ENCODE measurements around the gene MATR3. TPM values are rescaled to one million over a fixed set of nuclear protein-coding genes. Genes with fewer than 3 reads are reported as not detected.

MATR3 gene
- total RNA-seq, 1 experiment from 2014 or later, result 194 TPM

DNA sequence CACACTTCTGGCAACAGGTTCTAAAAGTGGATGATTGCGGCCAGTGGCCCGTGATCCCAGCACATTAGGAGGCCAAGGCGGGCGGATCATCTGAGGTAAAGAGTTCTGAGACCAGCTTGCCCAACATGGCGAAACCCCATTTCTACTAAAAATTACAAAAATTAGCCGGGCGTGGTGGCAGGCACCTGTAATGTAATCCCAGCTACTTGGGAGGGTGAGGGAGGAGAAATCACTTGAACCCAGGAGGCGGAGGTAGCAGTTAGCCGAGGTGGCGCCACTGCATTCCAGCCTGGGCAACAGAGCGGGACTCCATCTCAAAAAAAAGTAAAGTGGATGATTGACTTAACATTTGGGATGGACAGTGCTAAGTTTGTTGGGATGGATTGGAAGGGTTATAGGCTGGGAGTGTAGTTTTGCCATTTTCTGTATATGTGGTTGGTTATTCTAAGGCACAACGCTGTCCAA lies 3.4 kb downstream of the MATR3 start:
- no TSS peak for BruUV-seq (replicated peaks)
- no peak overlapping the region for H3K27ac ChIP-seq (ENCODE audit: low read length)
- no peak for DNase-seq (ENCODE audit: low read depth, low spot score)
- ATAC-seq, result no peak
- no peaks in the 10 kb centered on the region for H3K9me3 ChIP-seq (ENCODE audit: control insufficient read depth, insufficient read depth, low read depth, low read length)
- H3K4me3 ChIP-seq (ENCODE audit: low read depth in 2 of 2, low read length in 2 of 2), result peak overlapping the region in 1 of 2 experiments; percentile 90; a peak in 1 of 4 replicates
- H3K4me1 ChIP-seq (ENCODE audit: control insufficient read depth, insufficient read depth, low read length), result peaks cover 45% of the 10 kb centered on the region
- in situ Hi-C loops (cut with HindIII; ENCODE audit: low pct_unique_long_range_greater_than_20kb, low sequenced_read_pairs), result no loop called here
- H3K27me3 ChIP-seq (ENCODE audit: control insufficient read depth, insufficient read depth, low read length), result no peaks in the 10 kb centered on the region
- CTCF ChIA-PET, result no interaction called here
- POLR2A ChIA-PET, result interaction anchor here (0.7 to 1.1 kb wide), 2 partner anchors 33 to 452 kb away, joined by 3 read pairs; no protein-coding TSS in a partner anchor
- TF ChIP-seq, protein P1, sequence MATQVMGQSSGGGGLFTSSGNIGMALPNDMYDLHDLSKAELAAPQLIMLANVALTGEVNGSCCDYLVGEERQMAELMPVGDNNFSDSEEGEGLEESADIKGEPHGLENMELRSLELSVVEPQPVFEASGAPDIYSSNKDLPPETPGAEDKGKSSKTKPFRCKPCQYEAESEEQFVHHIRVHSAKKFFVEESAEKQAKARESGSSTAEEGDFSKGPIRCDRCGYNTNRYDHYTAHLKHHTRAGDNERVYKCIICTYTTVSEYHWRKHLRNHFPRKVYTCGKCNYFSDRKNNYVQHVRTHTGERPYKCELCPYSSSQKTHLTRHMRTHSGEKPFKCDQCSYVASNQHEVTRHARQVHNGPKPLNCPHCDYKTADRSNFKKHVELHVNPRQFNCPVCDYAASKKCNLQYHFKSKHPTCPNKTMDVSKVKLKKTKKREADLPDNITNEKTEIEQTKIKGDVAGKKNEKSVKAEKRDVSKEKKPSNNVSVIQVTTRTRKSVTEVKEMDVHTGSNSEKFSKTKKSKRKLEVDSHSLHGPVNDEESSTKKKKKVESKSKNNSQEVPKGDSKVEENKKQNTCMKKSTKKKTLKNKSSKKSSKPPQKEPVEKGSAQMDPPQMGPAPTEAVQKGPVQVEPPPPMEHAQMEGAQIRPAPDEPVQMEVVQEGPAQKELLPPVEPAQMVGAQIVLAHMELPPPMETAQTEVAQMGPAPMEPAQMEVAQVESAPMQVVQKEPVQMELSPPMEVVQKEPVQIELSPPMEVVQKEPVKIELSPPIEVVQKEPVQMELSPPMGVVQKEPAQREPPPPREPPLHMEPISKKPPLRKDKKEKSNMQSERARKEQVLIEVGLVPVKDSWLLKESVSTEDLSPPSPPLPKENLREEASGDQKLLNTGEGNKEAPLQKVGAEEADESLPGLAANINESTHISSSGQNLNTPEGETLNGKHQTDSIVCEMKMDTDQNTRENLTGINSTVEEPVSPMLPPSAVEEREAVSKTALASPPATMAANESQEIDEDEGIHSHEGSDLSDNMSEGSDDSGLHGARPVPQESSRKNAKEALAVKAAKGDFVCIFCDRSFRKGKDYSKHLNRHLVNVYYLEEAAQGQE (IDR thresholded peaks at IDR 0.05; ENCODE audit: insufficient read depth in 1 of 2, low read depth in 2 of 2, low read length in 1 of 2), result no peak
- TF ChIP-seq CTCF (IDR thresholded peaks at IDR 0.05) (no peak), POLR2AphosphoS5 (IDR thresholded peaks at IDR 0.05; ENCODE audit: low read depth, low read length) (no peak), TCF7L2 (IDR thresholded peaks at IDR 0.05; ENCODE audit: low read depth, low read length) (no peak), SIN3A (IDR thresholded peaks at IDR 0.05; ENCODE audit: borderline replicate concordance, insufficient read depth, low read depth, low read length) (no peak)
- H3K36me3 ChIP-seq (ENCODE audit: control insufficient read depth, insufficient read depth, low read length), result peaks cover 6% of the 10 kb centered on the region
- intact Hi-C loops (cut with micrococcal nuclease; ENCODE audit: unreplicated experiment), result no loop called here

DNA sequence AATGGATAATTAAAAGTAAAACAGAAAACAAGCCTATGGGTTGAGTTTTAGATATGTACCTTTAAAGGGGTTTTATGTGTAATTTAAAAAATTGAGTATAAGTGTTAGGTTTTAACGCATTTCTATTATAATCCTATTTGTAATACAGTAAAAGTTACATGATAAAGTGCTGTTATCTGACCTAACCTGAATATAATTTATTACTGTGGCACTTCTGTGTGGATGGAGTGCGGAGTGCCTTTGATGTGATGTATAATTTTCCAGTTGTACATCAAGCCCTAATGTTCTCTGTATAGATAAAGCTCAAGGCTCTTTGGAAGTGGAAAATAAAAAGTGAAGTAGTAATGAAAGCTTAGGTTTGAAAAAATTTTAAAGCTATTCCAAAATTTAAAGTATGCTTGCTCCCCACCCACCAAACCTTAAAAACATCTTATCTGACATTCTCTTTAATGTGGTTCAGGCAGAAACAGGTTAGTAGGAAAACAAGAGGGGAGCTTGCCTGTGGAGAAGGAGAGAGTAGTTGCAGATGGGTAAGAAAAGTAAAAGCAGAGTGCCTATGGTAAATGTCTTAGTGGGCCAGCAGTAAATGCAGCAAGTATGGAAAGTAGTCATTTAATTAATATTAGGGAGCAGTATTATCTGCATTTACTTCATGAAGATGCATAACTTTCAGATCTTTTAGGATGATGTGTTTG lies 4.0 kb downstream of the MATR3 start:
- ATAC-seq (no peak), DNase-seq (ENCODE audit: low read depth, low spot score) (no peak)
- H3K9me3 ChIP-seq (ENCODE audit: control insufficient read depth, insufficient read depth, low read depth, low read length), result no peaks in the 10 kb centered on the region
- in situ Hi-C loops (cut with HindIII; ENCODE audit: low pct_unique_long_range_greater_than_20kb, low sequenced_read_pairs) (no loop called here), intact Hi-C loops (cut with micrococcal nuclease; ENCODE audit: unreplicated experiment) (no loop called here)
- no peaks in the 10 kb centered on the region for H3K27me3 ChIP-seq (ENCODE audit: control insufficient read depth, insufficient read depth, low read length)
- peaks cover 45% of the 10 kb centered on the region for H3K4me1 ChIP-seq (ENCODE audit: control insufficient read depth, insufficient read depth, low read length)
- CTCF ChIA-PET, result no interaction called here
- BruUV-seq (replicated peaks), result TSS peak; percentile 2
- H3K36me3 ChIP-seq (ENCODE audit: control insufficient read depth, insufficient read depth, low read length), result peaks cover 6% of the 10 kb centered on the region
- POLR2A ChIA-PET, result interaction anchor here (0.7 kb wide), 1 partner anchor 452 kb away, joined by 3 read pairs; no protein-coding TSS in a partner anchor
- H3K27ac ChIP-seq (ENCODE audit: low read length), result no peak overlapping the region
- no peak overlapping the region for H3K4me3 ChIP-seq (ENCODE audit: low read depth in 2 of 2, low read length in 2 of 2)
- TF ChIP-seq POLR2AphosphoS5 (IDR thresholded peaks at IDR 0.05; ENCODE audit: low read depth, low read length) (no peak), TCF7L2 (IDR thresholded peaks at IDR 0.05; ENCODE audit: low read depth, low read length) (no peak), CTCF (IDR thresholded peaks at IDR 0.05) (no peak), SIN3A (IDR thresholded peaks at IDR 0.05; ENCODE audit: borderline replicate concordance, insufficient read depth, low read depth, low read length) (no peak)

Measured in Panc1 (cell line).